ENCODE results near the gene ORAI3.

ORAI3 gene

DNA sequence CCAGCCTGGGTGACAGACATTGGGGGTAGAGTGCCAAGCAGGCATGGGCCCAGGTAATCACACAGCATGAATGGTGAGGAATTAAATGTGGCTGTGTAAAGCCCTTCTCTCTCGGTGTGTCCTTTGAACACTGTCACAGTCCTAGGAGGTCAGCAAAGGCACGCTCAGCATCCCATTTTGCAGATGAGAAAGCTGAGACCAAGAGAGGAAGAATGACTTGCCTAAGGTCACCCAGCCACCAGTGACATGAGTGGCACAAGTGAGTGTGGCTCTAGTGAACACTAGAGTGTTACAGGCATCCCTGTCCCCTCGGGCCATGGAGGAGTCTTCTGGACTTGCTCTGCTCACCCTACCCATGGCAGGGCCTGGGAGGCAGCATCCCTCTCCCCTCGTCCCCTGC, 41.8 kb upstream of the ORAI3 start:
- TF ChIP-seq, protein P1, sequence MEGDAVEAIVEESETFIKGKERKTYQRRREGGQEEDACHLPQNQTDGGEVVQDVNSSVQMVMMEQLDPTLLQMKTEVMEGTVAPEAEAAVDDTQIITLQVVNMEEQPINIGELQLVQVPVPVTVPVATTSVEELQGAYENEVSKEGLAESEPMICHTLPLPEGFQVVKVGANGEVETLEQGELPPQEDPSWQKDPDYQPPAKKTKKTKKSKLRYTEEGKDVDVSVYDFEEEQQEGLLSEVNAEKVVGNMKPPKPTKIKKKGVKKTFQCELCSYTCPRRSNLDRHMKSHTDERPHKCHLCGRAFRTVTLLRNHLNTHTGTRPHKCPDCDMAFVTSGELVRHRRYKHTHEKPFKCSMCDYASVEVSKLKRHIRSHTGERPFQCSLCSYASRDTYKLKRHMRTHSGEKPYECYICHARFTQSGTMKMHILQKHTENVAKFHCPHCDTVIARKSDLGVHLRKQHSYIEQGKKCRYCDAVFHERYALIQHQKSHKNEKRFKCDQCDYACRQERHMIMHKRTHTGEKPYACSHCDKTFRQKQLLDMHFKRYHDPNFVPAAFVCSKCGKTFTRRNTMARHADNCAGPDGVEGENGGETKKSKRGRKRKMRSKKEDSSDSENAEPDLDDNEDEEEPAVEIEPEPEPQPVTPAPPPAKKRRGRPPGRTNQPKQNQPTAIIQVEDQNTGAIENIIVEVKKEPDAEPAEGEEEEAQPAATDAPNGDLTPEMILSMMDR (IDR thresholded peaks at IDR 0.05) = no peak
- H3K27me3 ChIP-seq (ENCODE audit: control insufficient read depth, insufficient read depth, low read length) = no peaks in the 10 kb centered on the region
- no peaks in the 10 kb centered on the region for H3K9me3 ChIP-seq (ENCODE audit: control insufficient read depth, low read length)
- H3K79me2 ChIP-seq = no peaks in the 10 kb centered on the region
- H3K27ac ChIP-seq = no peak overlapping the region
- no peak overlapping the region for H3K4me2 ChIP-seq (ENCODE audit: low read length)
- no peak overlapping the region for H3K4me3 ChIP-seq (ENCODE audit: low read depth, low read length)
- H3K36me3 ChIP-seq (ENCODE audit: control insufficient read depth, insufficient read depth, low read length) = no peaks in the 10 kb centered on the region
- no peak overlapping the region for H2AFZ ChIP-seq
- H3K4me1 ChIP-seq = no peaks in the 10 kb centered on the region
- no peak overlapping the region for H3K9ac ChIP-seq

DNA sequence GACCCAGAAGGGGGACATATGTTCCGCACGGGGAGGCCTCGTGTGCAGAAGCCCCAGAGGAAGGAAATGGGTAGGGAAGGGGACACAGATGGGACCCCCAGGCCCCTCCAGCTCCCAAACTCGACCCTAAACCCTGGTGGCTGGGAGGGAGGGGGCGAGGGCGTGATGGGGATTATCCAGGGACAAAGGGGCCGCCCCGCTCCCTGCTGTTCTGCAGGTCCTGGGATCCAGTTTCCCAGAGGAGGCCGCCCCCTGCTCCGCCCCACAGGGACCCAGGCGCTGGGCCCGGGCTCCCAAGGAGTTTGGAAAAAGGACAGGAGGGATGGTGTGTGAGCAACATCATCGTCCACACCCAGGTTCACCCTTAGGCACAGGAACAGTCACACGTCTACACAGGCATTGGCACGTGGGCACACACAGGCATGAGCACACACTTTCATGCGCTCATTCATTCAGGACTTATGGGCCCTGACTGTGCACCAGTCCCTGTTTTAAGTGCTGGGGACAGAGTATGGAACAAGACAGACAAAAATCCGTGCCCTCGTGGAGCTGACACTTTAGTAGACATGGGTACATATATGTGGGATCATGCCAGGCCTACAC, 38.3 kb upstream of the ORAI3 start:
- H3K4me2 ChIP-seq (ENCODE audit: low read length) = no peak overlapping the region
- H3K9me3 ChIP-seq (ENCODE audit: control insufficient read depth, low read length) = no peaks in the 10 kb centered on the region
- no peak overlapping the region for H3K4me3 ChIP-seq (ENCODE audit: low read depth, low read length)
- H2AFZ ChIP-seq = no peak overlapping the region
- no peaks in the 10 kb centered on the region for H3K79me2 ChIP-seq
- H3K27ac ChIP-seq = no peak overlapping the region
- TF ChIP-seq, protein P1 (IDR thresholded peaks at IDR 0.05) = no peak
- no peaks in the 10 kb centered on the region for H3K27me3 ChIP-seq (ENCODE audit: control insufficient read depth, insufficient read depth, low read length)
- H3K9ac ChIP-seq = no peak overlapping the region
- no peaks in the 10 kb centered on the region for H3K4me1 ChIP-seq
- H3K36me3 ChIP-seq (ENCODE audit: control insufficient read depth, insufficient read depth, low read length) = no peaks in the 10 kb centered on the region

DNA sequence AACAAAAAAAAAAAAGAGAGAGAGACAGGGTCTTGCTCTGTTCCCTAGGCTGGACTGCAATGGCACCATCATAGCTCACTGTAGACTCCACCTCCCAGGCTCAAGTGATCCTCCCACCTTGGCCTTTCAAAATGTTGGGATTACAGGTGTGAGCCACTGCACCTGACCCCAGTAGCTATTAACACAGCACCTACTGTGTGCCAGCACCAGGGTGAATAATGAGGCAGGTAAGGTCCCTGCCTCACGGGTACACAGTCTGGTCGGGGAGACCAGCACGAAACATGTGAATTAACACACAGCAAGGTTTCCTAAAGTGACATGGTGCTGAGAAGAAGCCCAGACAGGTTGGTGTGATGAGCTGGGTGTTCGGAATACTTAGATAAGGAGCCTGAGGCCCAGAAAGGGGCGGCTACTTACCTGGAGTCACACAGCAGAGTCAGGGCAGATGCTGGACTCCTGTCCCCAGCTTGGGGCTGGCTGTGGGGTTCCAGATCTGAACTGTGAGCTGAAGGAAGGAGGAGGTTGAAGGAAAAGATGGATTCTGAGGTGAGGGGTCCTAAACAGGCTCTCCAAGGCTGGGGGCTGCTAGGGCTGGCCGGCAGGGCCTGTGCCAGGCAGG, 36.0 kb upstream of the ORAI3 start:
- H2AFZ ChIP-seq = no peak overlapping the region
- H3K4me3 ChIP-seq (ENCODE audit: low read depth, low read length) = no peak overlapping the region
- no peaks in the 10 kb centered on the region for H3K79me2 ChIP-seq
- no peak overlapping the region for H3K4me2 ChIP-seq (ENCODE audit: low read length)
- no peak overlapping the region for H3K9ac ChIP-seq
- no peaks in the 10 kb centered on the region for H3K4me1 ChIP-seq
- H3K27me3 ChIP-seq (ENCODE audit: control insufficient read depth, insufficient read depth, low read length) = no peaks in the 10 kb centered on the region
- no peaks in the 10 kb centered on the region for H3K9me3 ChIP-seq (ENCODE audit: control insufficient read depth, low read length)
- no peak overlapping the region for H3K27ac ChIP-seq
- H3K36me3 ChIP-seq (ENCODE audit: control insufficient read depth, insufficient read depth, low read length) = no peaks in the 10 kb centered on the region
- TF ChIP-seq, protein P1 (IDR thresholded peaks at IDR 0.05) = no peak

DNA sequence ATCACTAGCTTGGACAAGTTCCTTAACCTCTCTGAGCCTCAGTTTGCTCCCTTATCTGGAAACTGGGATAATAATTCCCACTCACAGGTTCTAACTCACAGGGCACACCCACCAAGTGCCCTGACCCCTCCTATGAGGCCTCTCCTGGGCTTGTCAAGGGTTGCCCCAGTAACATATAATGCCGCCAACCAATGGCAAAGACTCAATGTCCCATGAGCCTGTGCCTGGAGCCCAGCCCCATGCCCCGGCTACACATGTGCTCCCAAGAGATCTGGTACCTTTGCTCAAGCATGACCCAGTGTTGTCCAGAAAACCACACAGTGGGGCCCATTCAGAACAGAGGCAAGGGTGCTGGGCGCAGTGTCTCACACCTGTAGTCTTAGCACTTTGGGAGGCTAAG, 34.0 kb upstream of the ORAI3 start:
- no peaks in the 10 kb centered on the region for H3K4me1 ChIP-seq
- no peaks in the 10 kb centered on the region for H3K79me2 ChIP-seq
- H3K27ac ChIP-seq = no peak overlapping the region
- no peaks in the 10 kb centered on the region for H3K9me3 ChIP-seq (ENCODE audit: control insufficient read depth, low read length)
- TF ChIP-seq, protein P1 (IDR thresholded peaks at IDR 0.05) = no peak
- no peak overlapping the region for H3K4me2 ChIP-seq (ENCODE audit: low read length)
- no peaks in the 10 kb centered on the region for H3K27me3 ChIP-seq (ENCODE audit: control insufficient read depth, insufficient read depth, low read length)
- H2AFZ ChIP-seq = no peak overlapping the region
- H3K9ac ChIP-seq = no peak overlapping the region
- no peaks in the 10 kb centered on the region for H3K36me3 ChIP-seq (ENCODE audit: control insufficient read depth, insufficient read depth, low read length)
- no peak overlapping the region for H3K4me3 ChIP-seq (ENCODE audit: low read depth, low read length)

DNA sequence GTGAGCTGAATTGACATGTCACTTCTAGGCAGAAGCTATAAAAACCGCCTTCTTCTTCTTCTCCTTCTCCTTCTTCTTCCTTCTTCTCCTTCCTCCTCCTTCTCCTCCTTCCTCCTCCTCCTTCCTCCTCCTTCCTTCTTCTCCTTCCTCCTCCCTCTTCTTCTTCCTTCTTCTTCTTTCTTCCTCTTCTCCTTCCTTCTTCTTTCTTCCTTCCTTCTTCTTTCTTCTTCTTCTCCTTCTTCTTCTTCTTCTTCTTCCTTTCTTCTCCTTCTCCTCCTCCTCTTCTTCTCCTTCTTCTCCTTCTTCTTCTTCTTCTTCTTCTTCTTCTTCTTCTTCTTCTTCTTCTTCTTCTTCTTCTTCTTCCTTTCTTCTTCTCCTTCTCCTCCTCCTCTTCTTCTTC, 30.3 kb upstream of the ORAI3 start:
- TF ChIP-seq, protein P1 (IDR thresholded peaks at IDR 0.05) = no peak
- no peak overlapping the region for H3K4me3 ChIP-seq (ENCODE audit: low read depth, low read length)
- H2AFZ ChIP-seq = no peak overlapping the region
- H3K36me3 ChIP-seq (ENCODE audit: control insufficient read depth, insufficient read depth, low read length) = no peaks in the 10 kb centered on the region
- no peaks in the 10 kb centered on the region for H3K79me2 ChIP-seq
- H3K9me3 ChIP-seq (ENCODE audit: control insufficient read depth, low read length) = no peaks in the 10 kb centered on the region
- H3K9ac ChIP-seq = no peak overlapping the region
- H3K4me2 ChIP-seq (ENCODE audit: low read length) = no peak overlapping the region
- H3K27ac ChIP-seq = no peak overlapping the region
- no peaks in the 10 kb centered on the region for H3K27me3 ChIP-seq (ENCODE audit: control insufficient read depth, insufficient read depth, low read length)
- H3K4me1 ChIP-seq = no peaks in the 10 kb centered on the region
